IMR-90 (cell line): ENCODE data around the gene TSC22D3.

ENCODE experiments used
- BHLHE40 ChIP-seq: fragments of 150-350 bp; IDR thresholded peaks from 2 replicates; pipeline ENCODE4 v1.6.1; 2016; ENCODE audit warnings: mild to moderate bottlenecking, low read depth, low read length
- CEBPB ChIP-seq: IDR thresholded peaks from 2 replicates; pipeline ENCODE4 v1.6.1; 2012; ENCODE audit warnings: low read depth, low read length, improper control_type of control experiment
- MAFK ChIP-seq: IDR thresholded peaks from 2 replicates; pipeline ENCODE4 v1.6.1; 2012; ENCODE audit warnings: low read depth, low read length, improper control_type of control experiment
- MXI1 ChIP-seq: IDR thresholded peaks from 2 replicates; pipeline ENCODE4 v1.6.1; 2012; ENCODE audit warnings: low read depth, mild to moderate bottlenecking, low read length, moderate library complexity, borderline replicate concordance
- NFE2L2 ChIP-seq: fragments of 150-350 bp; IDR thresholded peaks from 2 replicates; pipeline ENCODE4 v1.6.1; 2016; ENCODE audit warnings: low read depth, mild to moderate bottlenecking, low read length
- POLR2A ChIP-seq: IDR thresholded peaks from 2 replicates; pipeline ENCODE4 v1.6.1; 2012; ENCODE audit warnings: mild to moderate bottlenecking, low read depth, low read length
- RAD21 ChIP-seq: IDR thresholded peaks from 2 replicates; pipeline ENCODE4 v1.6.1; 2012; ENCODE audit warnings: low read length, improper control_type of control experiment
- RFX5 ChIP-seq: IDR thresholded peaks from 2 replicates; pipeline ENCODE4 v1.8.0; 2012; ENCODE audit warnings: low read depth, mild to moderate bottlenecking, low read length, moderate library complexity
- USF2 ChIP-seq: fragments of 150-350 bp; IDR thresholded peaks from 2 replicates; pipeline ENCODE4 v1.6.1; 2017; ENCODE audit warnings: mild to moderate bottlenecking, antibody characterized with exemption, low read length, low read depth
- TF ChIP-seq, protein P1 (sequence below): conservative IDR thresholded peaks from 2 replicates; pipeline ENCODE4 v1.5.1; 2012; ENCODE audit warnings: mild to moderate bottlenecking, low read depth, low read length, improper control_type of control experiment
- TF ChIP-seq, protein P2 (sequence below): fragments of 150-350 bp; IDR thresholded peaks from 2 replicates; pipeline ENCODE4 v1.6.1; 2016; ENCODE audit warnings: low read depth, mild to moderate bottlenecking, low read length, moderate library complexity, borderline replicate concordance

- TF ChIP-seq, protein P1, sequence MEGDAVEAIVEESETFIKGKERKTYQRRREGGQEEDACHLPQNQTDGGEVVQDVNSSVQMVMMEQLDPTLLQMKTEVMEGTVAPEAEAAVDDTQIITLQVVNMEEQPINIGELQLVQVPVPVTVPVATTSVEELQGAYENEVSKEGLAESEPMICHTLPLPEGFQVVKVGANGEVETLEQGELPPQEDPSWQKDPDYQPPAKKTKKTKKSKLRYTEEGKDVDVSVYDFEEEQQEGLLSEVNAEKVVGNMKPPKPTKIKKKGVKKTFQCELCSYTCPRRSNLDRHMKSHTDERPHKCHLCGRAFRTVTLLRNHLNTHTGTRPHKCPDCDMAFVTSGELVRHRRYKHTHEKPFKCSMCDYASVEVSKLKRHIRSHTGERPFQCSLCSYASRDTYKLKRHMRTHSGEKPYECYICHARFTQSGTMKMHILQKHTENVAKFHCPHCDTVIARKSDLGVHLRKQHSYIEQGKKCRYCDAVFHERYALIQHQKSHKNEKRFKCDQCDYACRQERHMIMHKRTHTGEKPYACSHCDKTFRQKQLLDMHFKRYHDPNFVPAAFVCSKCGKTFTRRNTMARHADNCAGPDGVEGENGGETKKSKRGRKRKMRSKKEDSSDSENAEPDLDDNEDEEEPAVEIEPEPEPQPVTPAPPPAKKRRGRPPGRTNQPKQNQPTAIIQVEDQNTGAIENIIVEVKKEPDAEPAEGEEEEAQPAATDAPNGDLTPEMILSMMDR, result no peak
- TF ChIP-seq POLR2A (no peak), BHLHE40 (no peak), CEBPB (no peak), USF2 (no peak), MAFK (no peak), RAD21 (no peak), NFE2L2 (no peak), RFX5 (no peak), MXI1 (no peak)
- TF ChIP-seq, protein P2, sequence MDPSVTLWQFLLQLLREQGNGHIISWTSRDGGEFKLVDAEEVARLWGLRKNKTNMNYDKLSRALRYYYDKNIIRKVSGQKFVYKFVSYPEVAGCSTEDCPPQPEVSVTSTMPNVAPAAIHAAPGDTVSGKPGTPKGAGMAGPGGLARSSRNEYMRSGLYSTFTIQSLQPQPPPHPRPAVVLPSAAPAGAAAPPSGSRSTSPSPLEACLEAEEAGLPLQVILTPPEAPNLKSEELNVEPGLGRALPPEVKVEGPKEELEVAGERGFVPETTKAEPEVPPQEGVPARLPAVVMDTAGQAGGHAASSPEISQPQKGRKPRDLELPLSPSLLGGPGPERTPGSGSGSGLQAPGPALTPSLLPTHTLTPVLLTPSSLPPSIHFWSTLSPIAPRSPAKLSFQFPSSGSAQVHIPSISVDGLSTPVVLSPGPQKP, result no peak
These were observed 47.5 kb upstream of the TSC22D3 start for GRCh38 chrX:107823042-107823441.
